GM18519 (cell line): ENCODE results near the gene YBEY.
"Not testable (repeated sequence)": the region's sequence is repeated elsewhere in the genome, so short reads cannot be mapped to it uniquely, and the experiment has no call there.

Source experiments
- ATAC-seq: cut with Tn5 transposase; IDR thresholded peaks from one replicate; pipeline ENCODE4 v1.9.1; 2021; ENCODE audit warnings: mild to moderate bottlenecking, moderate library complexity; ENCODE audit not compliant: unreplicated experiment, low FRiP score

Gene YBEY

GRCh38 chr21:46285761-46286647 is at the start of gene YBEY:
YBEY (plus strand) TSS chr21:46286342; CDS start chr21:46286914, 572 bp downstream.
- ATAC-seq, result peak; percentile 69

GRCh38 chr21:46237474-46237873 is 48.7 kb upstream of the YBEY start:
- no peak for ATAC-seq

DNA sequence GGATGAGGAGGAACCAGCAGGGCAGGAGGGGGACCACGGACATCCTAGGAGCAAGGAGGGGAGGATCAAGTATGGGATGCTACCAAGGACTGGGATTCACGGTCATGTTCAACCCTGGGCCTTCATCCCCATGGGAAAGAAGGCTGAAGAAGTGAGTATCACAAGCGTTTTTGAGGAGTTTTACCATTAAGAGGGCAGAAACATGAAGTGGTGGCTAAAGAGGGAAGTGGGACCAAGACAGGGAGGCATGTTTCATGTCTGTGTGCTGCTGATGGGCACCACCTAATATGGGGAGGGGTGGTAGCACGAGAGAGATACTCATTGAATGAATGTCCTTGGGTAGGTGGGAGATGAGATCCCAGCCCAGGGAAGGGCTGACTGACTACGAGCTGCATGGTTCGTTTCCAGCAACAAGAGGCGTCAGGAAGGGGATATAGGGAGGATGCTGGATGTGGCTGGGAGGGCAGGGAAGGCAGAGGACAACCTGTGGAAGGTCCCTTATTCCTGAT is 46.3 kb upstream of the YBEY start:
- no peak for ATAC-seq

DNA sequence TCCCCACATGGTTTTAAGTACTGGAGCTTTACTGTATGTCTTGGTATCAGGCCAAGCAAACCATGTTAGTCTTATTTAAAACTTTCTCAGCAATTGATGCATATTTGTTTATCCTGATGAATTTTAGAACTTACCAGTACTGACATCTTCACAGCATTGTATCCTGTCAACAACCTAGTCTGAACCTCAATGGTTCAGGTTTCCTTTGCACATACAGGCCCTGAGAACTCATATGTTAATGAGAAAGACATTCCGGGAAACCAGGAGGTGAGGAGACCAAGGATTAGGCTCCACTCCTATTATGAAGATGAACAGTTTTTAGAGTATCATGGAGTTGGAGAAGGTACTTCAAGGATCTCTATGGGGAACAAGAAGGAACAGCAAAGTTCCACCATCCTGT is 44.6 kb upstream of the YBEY start:
- ATAC-seq, result not testable (repeated sequence)

DNA sequence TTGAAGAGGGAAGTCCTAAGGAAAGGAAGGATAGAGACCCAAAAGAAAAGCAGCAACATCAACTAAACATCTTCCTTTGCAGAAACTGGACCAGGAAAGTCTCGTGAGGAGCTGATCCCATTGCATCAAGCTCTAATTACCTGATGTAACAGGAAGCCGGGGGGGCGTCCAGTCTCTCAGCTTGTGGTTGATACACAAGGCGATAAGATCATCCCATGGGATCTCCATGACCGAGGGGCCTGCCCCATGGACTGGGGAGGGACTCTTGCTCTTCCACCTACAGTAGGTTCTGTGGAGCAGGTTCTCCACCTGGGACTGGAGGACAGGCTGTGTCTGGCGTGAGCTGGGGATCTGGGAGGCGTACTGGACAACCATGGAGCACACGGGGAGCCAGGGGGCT is 42.8 kb upstream of the YBEY start:
- no peak for ATAC-seq

DNA sequence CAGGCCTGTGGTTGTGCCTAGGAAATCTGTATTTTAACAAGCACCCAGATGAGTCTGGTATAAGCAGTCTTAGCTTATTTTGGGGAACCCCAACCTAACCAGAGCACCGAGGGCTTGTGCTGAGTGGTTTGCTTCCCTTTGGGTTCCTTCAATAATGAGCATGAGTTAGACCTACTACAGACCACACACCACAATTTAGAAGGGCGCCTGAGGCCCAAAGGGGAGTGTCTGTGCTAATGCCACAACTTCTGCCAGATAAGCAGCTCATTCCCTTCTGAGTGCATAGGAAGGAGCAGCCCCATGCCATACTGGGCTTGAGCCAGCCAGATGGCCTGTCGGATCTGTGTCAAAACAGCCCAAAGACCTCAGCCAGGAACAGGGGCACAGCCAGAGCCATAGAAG is 42.2 kb upstream of the YBEY start:
- ATAC-seq, result no peak

DNA sequence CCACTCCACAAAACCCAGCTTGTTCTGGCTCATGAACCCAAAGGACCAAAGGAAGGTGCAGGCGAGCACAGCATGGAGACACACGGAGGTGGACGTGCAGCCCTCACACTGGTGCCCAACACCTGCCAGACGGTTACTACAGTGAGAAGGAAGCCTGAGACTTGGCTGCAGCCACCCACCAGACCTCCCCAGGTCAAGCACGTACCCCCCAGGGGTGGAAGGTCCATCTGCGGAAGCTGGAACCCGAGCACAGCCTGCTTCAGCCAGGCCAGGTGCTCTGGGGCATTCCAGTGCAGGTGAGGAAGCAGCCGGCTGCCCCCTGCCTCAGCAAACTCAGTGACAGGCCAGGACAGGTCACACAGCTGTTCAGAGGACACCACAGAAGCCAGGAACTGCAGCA is 41.5 kb upstream of the YBEY start:
- ATAC-seq, result no peak

DNA sequence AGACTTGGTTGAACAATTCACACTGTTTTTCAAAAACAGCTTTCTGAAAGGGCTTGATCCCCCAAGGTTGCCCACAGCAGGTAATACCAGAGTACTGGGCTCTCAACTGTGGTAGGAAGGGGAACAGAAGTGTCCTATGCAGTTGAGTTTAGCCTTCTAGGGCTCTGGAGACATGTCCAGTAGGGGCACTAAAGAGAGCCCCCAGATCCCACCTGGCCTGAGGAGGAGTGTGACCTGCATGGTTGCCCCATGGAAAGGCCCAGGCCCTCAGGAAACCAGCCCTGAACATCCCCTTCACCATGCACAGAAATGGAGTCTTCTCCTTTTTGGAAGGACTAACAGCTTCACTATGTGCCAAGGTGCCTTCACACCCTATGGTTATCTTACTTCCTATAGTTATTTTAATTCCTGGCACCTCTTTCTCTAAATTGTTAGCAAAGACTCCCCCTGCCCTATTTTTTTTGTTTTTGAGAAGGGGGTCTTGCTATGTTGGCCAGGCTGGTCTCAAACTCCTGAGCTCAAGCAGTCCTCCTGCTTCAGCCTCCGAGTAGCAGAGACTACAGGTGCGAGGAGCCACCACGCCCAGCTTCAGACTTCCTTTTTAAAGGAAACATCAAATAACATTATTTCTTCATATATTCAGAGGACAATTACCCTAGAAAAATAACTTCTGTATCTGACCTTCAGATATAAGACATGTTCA is 40.8 kb upstream of the YBEY start:
- no peak for ATAC-seq

GRCh38 chr21:46246345-46246744 is 39.8 kb upstream of the YBEY start:
- ATAC-seq, result no peak

DNA sequence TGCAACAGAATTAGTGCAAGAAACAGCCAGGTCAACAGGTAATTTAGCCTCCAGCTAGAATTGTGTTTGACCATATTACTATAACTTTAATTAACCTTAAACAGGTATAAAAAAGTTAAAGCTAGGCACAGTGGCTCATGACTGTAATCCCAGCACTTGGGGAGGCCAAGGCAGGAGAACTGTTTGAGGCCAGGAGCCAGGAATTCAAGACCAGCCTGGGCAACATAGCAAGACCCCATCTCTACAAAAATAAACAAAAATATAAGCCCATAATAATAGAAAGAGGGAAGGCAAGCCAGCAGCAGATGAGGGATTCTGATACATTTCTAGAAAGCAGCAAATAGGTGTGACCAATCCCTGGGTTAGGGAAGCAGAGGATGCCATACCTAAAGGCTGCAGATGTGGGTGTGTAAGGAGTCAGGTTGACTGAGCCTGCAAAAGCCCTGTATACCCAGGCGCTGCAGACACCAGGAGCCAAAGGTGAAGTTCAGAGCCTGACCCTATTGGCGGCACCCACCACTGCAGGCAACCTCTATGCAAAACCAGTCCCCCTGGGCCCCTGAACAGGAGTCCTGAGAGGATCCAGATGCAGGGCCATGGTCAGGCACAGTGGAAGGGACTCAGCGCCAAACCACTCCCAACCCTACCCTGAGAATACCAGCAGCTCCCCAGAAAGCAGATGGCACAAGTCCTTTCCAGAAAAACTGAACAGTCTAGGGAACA is 38.3 kb upstream of the YBEY start:
- no peak for ATAC-seq

- ATAC-seq, result no peak
Measured at GRCh38 chr21:46248422-46248782, 37.7 kb upstream of the YBEY start.

DNA sequence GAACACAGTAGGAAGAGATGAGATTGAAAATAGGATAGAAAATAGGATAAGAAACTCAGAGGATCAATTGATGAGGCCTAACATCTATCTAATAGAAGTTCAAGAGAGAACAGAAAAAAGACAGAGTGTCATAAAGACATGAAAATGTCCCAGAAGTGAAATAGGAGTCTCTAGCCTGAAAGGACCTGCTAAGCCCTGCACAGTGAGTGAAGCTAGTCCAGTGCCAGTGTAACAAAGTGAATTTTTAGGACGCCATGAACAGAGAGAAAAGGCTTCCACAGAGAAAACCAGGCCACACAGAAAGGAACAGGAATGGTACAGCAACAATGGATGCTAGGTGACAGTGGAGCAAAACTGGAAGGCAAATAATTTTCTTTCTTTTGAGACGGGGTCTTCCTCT is 37.3 kb upstream of the YBEY start:
- no peak for ATAC-seq

- ATAC-seq, result no peak
Measured at GRCh38 chr21:46250146-46250725, 35.9 kb upstream of the YBEY start.

- ATAC-seq, result no peak
Measured at GRCh38 chr21:46252840-46253239, 33.3 kb upstream of the YBEY start.

DNA sequence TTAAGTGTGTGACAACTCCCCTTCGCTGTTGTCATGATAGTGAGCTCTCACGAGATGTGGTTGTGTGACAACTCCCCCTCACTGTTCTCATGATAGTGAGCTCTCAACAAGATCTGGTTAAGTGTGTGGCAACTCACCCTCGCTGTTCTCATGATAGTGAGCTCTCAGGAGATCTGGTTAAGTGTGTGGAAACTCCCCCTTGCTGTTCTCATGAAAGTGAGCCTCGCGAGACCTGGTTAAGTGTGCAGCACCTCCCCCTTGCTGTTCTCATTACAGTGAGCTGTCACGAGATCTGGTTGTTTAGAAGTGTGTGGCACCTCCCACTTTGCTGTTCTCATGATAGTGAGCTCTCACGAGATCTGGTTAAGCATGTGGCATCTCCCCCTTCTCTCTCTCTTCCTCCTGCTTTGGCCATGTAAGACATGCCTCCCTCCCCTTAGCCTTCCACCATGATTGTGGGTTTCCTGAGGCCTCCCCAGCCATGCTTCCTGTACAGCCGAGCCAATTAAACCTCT is 32.5 kb upstream of the YBEY start:
- ATAC-seq, result peak; percentile 41

DNA sequence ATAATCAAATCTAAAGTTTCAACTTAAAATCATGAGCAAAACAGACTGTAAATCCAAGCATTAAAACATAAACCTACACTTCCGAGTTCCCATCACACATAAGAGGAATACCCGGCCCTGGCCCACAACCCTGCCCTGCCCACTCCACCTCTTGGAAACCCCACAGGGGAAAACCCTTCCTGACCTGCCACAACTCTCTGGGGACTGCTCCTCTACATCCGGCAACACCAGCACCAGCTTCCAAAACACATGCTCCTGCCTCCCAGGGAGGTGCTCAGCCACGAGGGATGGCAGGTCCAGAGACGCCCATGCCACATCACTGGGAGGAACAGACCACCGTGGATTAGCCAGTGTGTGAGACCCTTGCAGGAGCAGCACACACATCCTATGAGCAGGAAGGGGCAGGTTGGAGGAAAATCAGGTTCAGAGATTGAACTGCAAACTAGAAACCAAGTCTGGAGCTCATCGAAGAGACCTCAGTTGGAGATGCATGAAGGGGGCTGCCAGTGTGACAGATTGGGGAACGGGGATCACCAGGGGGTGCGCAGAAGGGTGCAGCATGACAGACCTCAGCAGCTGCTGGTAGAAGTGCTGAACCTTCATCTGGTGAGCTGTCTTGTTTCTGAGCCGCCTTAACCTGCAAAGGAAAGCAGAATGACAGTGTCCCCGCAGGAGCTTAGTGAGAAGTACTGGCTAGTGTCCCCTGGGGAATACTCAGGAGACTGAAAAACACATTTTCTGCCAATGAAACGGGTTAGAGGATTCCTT is 31.8 kb upstream of the YBEY start:
- no peak for ATAC-seq

GRCh38 chr21:46255166-46255565 is 31.0 kb upstream of the YBEY start:
- ATAC-seq, result no peak

GRCh38 chr21:46255758-46256337 is 30.3 kb upstream of the YBEY start:
- no peak for ATAC-seq

GRCh38 chr21:46256501-46256994 is 29.6 kb upstream of the YBEY start:
- no peak for ATAC-seq
